Measurements from ENCODE around the gene LDAH. TPM values are rescaled to one million over a fixed set of nuclear protein-coding genes. Genes with fewer than 3 reads are reported as not detected.
A peak's percentile ranks its signal among the peaks of the same experiment; 100 is the strongest.

Gene LDAH
- polyA plus RNA-seq, 3 donors from 2014 or later: 11.0 to 15.0 (median 11.9) TPM

GRCh38 chr2:20663196-20664070, 159.5 kb downstream of the LDAH start:
- Mint-ChIP-seq H3K27me3 (ENCODE audit: low read depth in 3 of 3) (peaks cover 16 to 28% (median 28%) of the 10 kb centered on the region in 3 donors), H3K27ac (no peak overlapping the region), H3K4me3 (no peak overlapping the region), H3K9me3 (no peaks in the 10 kb centered on the region), H3K4me1 (peaks cover 11 to 12% of the 10 kb centered on the region in 2 donors), H3K36me3 (no peaks in the 10 kb centered on the region)
- DNase-seq: no peak

GRCh38 chr2:20662308-20662937, 160.5 kb downstream of the LDAH start:
- no peaks in the 10 kb centered on the region for H3K9me3 Mint-ChIP-seq
- peaks cover 14 to 24% (median 23%) of the 10 kb centered on the region in 3 donors for H3K27me3 Mint-ChIP-seq (ENCODE audit: low read depth in 3 of 3)
- H3K36me3 Mint-ChIP-seq: no peaks in the 10 kb centered on the region
- peaks cover 9 to 11% of the 10 kb centered on the region in 2 donors for H3K4me1 Mint-ChIP-seq
- H3K4me3 Mint-ChIP-seq: no peak overlapping the region
- no peak for DNase-seq
- no peak overlapping the region for H3K27ac Mint-ChIP-seq

- DNase-seq: peak; percentile 64 to 67 (median 66)
- peaks cover 14 to 27% (median 24%) of the 10 kb centered on the region in 3 donors for H3K27me3 Mint-ChIP-seq (ENCODE audit: low read depth in 3 of 3)
- no peaks in the 10 kb centered on the region for H3K9me3 Mint-ChIP-seq
- no peak overlapping the region for H3K4me3 Mint-ChIP-seq
- no peak overlapping the region for H3K27ac Mint-ChIP-seq
- H3K4me1 Mint-ChIP-seq: peaks cover 8 to 11% of the 10 kb centered on the region in 2 donors
- no peaks in the 10 kb centered on the region for H3K36me3 Mint-ChIP-seq
These were observed 161.2 kb downstream of the LDAH start for GRCh38 chr2:20661421-20662307.

GRCh38 chr2:20660506-20661420, 162.1 kb downstream of the LDAH start:
- Mint-ChIP-seq H3K4me1 (peaks cover 3 to 5% of the 10 kb centered on the region in 2 donors), H3K27me3 (ENCODE audit: low read depth in 3 of 3) (peaks cover 10 to 22% (median 21%) of the 10 kb centered on the region in 3 donors), H3K4me3 (no peak overlapping the region), H3K27ac (no peak overlapping the region), H3K36me3 (no peaks in the 10 kb centered on the region), H3K9me3 (no peaks in the 10 kb centered on the region)
- no peak for DNase-seq

- H3K27ac Mint-ChIP-seq: no peak overlapping the region
These were observed 165.2 kb downstream of the LDAH start for GRCh38 chr2:20657522-20658235.

GRCh38 chr2:20656561-20656960, 166.3 kb downstream of the LDAH start:
- no peak for DNase-seq
- H3K36me3 Mint-ChIP-seq: no peaks in the 10 kb centered on the region
- H3K4me1 Mint-ChIP-seq: peaks cover 9 to 10% of the 10 kb centered on the region in 2 donors
- H3K27ac Mint-ChIP-seq: no peak overlapping the region
- no peaks in the 10 kb centered on the region for H3K9me3 Mint-ChIP-seq
- H3K4me3 Mint-ChIP-seq: no peak overlapping the region
- H3K27me3 Mint-ChIP-seq (ENCODE audit: low read depth in 3 of 3): peaks cover 0 to 14% (median 11%) of the 10 kb centered on the region in 3 donors

More at GRCh38 chr2:20657522-20658235, 165.2 kb downstream of the LDAH start:
- DNase-seq: no peak
- no peaks in the 10 kb centered on the region for H3K9me3 Mint-ChIP-seq
- no peaks in the 10 kb centered on the region for H3K36me3 Mint-ChIP-seq
- no peaks in the 10 kb centered on the region for H3K4me1 Mint-ChIP-seq
- no peak overlapping the region for H3K4me3 Mint-ChIP-seq
- peaks cover 0 to 19% (median 10%) of the 10 kb centered on the region in 3 donors for H3K27me3 Mint-ChIP-seq (ENCODE audit: low read depth in 3 of 3)

GRCh38 chr2:20654535-20654813, 168.4 kb downstream of the LDAH start:
- Mint-ChIP-seq H3K27me3 (ENCODE audit: low read depth in 3 of 3) (peaks cover 2 to 17% (median 16%) of the 10 kb centered on the region in 3 donors), H3K36me3 (no peaks in the 10 kb centered on the region), H3K27ac (no peak overlapping the region), H3K4me1 (peaks cover 25 to 27% of the 10 kb centered on the region in 2 donors), H3K4me3 (no peak overlapping the region), H3K9me3 (no peaks in the 10 kb centered on the region)
- DNase-seq: no peak

- no peak overlapping the region for H3K4me3 Mint-ChIP-seq
- peaks cover 2 to 18% (median 14%) of the 10 kb centered on the region in 3 donors for H3K27me3 Mint-ChIP-seq (ENCODE audit: low read depth in 3 of 3)
- DNase-seq: no peak
- H3K27ac Mint-ChIP-seq: no peak overlapping the region
- H3K4me1 Mint-ChIP-seq: peaks cover 31 to 33% of the 10 kb centered on the region in 2 donors
- H3K9me3 Mint-ChIP-seq: no peaks in the 10 kb centered on the region
- H3K36me3 Mint-ChIP-seq: no peaks in the 10 kb centered on the region
These were observed 169.0 kb downstream of the LDAH start for GRCh38 chr2:20653695-20654534.

- H3K27me3 Mint-ChIP-seq (ENCODE audit: low read depth in 3 of 3): peaks cover 2 to 15% (median 11%) of the 10 kb centered on the region in 3 donors
- DNase-seq: no peak
- H3K4me1 Mint-ChIP-seq: peaks cover 37 to 43% of the 10 kb centered on the region in 2 donors
- no peaks in the 10 kb centered on the region for H3K36me3 Mint-ChIP-seq
- H3K4me3 Mint-ChIP-seq: peak overlapping the region in 2 of 5 donors; percentile 45 to 83
- H3K9me3 Mint-ChIP-seq: no peaks in the 10 kb centered on the region
- peak overlapping the region in 4 of 6 donors; percentile 93 to 98 (median 96) for H3K27ac Mint-ChIP-seq
These were observed 170.0 kb downstream of the LDAH start for GRCh38 chr2:20652673-20653575.

GRCh38 chr2:20652141-20652540, 170.8 kb downstream of the LDAH start:
- H3K27me3 Mint-ChIP-seq (ENCODE audit: low read depth in 3 of 3): peaks cover 2 to 14% (median 10%) of the 10 kb centered on the region in 3 donors
- H3K9me3 Mint-ChIP-seq: no peaks in the 10 kb centered on the region
- H3K36me3 Mint-ChIP-seq: no peaks in the 10 kb centered on the region
- no peak for DNase-seq
- peak overlapping the region in 4 of 5 donors; percentile 51 to 85 (median 84) for H3K4me3 Mint-ChIP-seq
- H3K4me1 Mint-ChIP-seq: peaks cover 38 to 44% of the 10 kb centered on the region in 2 donors
- peak overlapping the region; percentile 93 to 98 (median 96) for H3K27ac Mint-ChIP-seq

GRCh38 chr2:20651731-20652099, 171.2 kb downstream of the LDAH start:
- H3K9me3 Mint-ChIP-seq: no peaks in the 10 kb centered on the region
- H3K4me3 Mint-ChIP-seq: peak overlapping the region; percentile 83 to 86 (median 85)
- peaks cover 38 to 44% of the 10 kb centered on the region in 2 donors for H3K4me1 Mint-ChIP-seq
- DNase-seq: no peak
- no peaks in the 10 kb centered on the region for H3K36me3 Mint-ChIP-seq
- H3K27me3 Mint-ChIP-seq (ENCODE audit: low read depth in 3 of 3): peaks cover 2 to 11% (median 10%) of the 10 kb centered on the region in 3 donors
- peak overlapping the region; percentile 93 to 98 (median 96) for H3K27ac Mint-ChIP-seq
